ENCODE measurements around the gene ARHGAP1. TPM values are rescaled to one million over a fixed set of nuclear protein-coding genes. Genes with fewer than 3 reads are reported as not detected.

Gene ARHGAP1
- total and polyA plus RNA-seq, 9 of the 15 experiments (the other 6 are each of a cell fraction or from before 2014, with no cell fraction given) = 3.6 to 30.4 (median 8.2) TPM

- H3K27ac ChIP-seq (ENCODE audit: extremely low read depth, low read depth, low read length) = no peak overlapping the region
- 85% methylated on average over 4 of the region's 4 CpGs for WGBS (ENCODE audit: insufficient coverage, low coverage, missing lambda C conversion rate)
These were observed 8.0 kb downstream of the ARHGAP1 start for GRCh38 chr11:46692450-46692849.

More at GRCh38 chr11:46692450-46692849, 8.0 kb downstream of the ARHGAP1 start:
- Histone ChIP-seq H3K27me3 (ENCODE audit: control insufficient read depth in 2 of 2, insufficient read depth in 2 of 2, low read length in 2 of 2) (no peaks in the 10 kb centered on the region), H3K4me3 (no peak overlapping the region), H3K4me1 (replicated peaks in 1 of 2; ENCODE audit: control insufficient read depth in 2 of 2, insufficient read depth in 2 of 2, low read length in 2 of 2) (peaks cover 10 to 24% of the 10 kb centered on the region in 2 experiments; a peak in 4 of 5 replicates), H2AFZ (ENCODE audit: low read depth, low read length) (no peak overlapping the region), H3K9ac (ENCODE audit: insufficient read depth in 1 of 2, low read depth in 2 of 2, low read length in 2 of 2) (no peak overlapping the region), H4K20me1 (replicated peaks; ENCODE audit: control insufficient read depth, insufficient read depth, low read length) (no peaks in the 10 kb centered on the region), H3K4me2 (ENCODE audit: insufficient read depth, low read length) (no peak overlapping the region), H3K9me1 (ENCODE audit: control insufficient read depth, insufficient read depth, low read length) (no peaks in the 10 kb centered on the region), H3K36me3 (ENCODE audit: control insufficient read depth, insufficient read depth, low read length) (peaks cover 33% of the 10 kb centered on the region; the same call in 2 of the 3 replicates), H3K79me2 (ENCODE audit: control insufficient read depth, insufficient read depth, low read length) (no peaks in the 10 kb centered on the region), H3K9me3 (replicated peaks; ENCODE audit: control insufficient read depth, insufficient read depth, low read depth, low read length) (no peaks in the 10 kb centered on the region)
- BruUV-seq (replicated peaks) = no TSS peak
- intact Hi-C loops (cut with micrococcal nuclease) = no loop called here
- ChIA-PET CTCF (ENCODE audit: low intra/inter-chr PET ratio) (no interaction called here), POLR2A (interaction anchor here (0.6 to 1.6 kb wide), 4 partner anchors 8 to 332 kb away, joined by 3 to 6 read pairs (median 4); partner anchors contain the start of genes ARHGAP1 and ZNF408)
- in situ Hi-C loops (cut with MboI) = no loop called here
- FAIRE-seq = no peak
- DNase-seq (ENCODE audit: extremely low read depth in 1 of 4, low spot score in 3 of 4) = no peak
- ATAC-seq = no peak
- TF ChIP-seq ERF (CRISPR knock-in tag; IDR thresholded peaks at IDR 0.05) (no peak), SMARCE1 (IDR thresholded peaks at IDR 0.05) (no peak), CBX5 (IDR thresholded peaks at IDR 0.05; ENCODE audit: borderline replicate concordance, low read depth) (no peak), SMAD1 (IDR thresholded peaks at IDR 0.05; ENCODE audit: low read depth, low read length, partially characterized antibody) (no peak), NR2F6 (CRISPR knock-in tag; IDR thresholded peaks at IDR 0.05) (no peak), ZNF274 (IDR thresholded peaks at IDR 0.05; ENCODE audit: borderline replicate concordance, low read depth, low read length) (no peak), SMARCA4 (IDR thresholded peaks at IDR 0.05) (no peak), NCOA4 (IDR thresholded peaks at IDR 0.05; ENCODE audit: partially characterized antibody) (no peak), CBX2 (IDR thresholded peaks at IDR 0.05; ENCODE audit: insufficient read depth, low read length, poor library complexity, severe bottlenecking) (no peak), CUX1 (CRISPR knock-in tag; IDR thresholded peaks at IDR 0.05) (no peak), HNRNPL (IDR thresholded peaks at IDR 0.05; ENCODE audit: low read depth, low read length) (no peak), CBFB (CRISPR knock-in tag; IDR thresholded peaks at IDR 0.05) (no peak), TBL1XR1 (IDR thresholded peaks at IDR 0.05; ENCODE audit: low read length in 2 of 2) (no peak), TAL1 (IDR thresholded peaks at IDR 0.05) (no peak), NFXL1 (CRISPR knock-in tag; IDR thresholded peaks at IDR 0.05) (no peak), ZNF830 (CRISPR knock-in tag; IDR thresholded peaks at IDR 0.05) (no peak), BHLHE40 (IDR thresholded peaks at IDR 0.05; ENCODE audit: low read length) (no peak), ZBTB7A (IDR thresholded peaks at IDR 0.05; ENCODE audit: borderline replicate concordance, control insufficient read depth, low read depth, low read length) (no peak)
